GM18867 (cell line): ENCODE data around the gene IBTK.
"Not testable (repeated sequence)": the region's sequence is repeated elsewhere in the genome, so short reads cannot be mapped to it uniquely, and the experiment has no call there.

Experiments used
- ATAC-seq: cut with Tn5 transposase; IDR thresholded peaks from one replicate; pipeline ENCODE4 v1.9.1; 2021; ENCODE audit warnings: mild to moderate bottlenecking, moderate library complexity; ENCODE audit not compliant: unreplicated experiment

Gene IBTK

GRCh38 chr6:82182756-82183155 lies 64.8 kb downstream of the IBTK start:
- ATAC-seq, result no peak

GRCh38 chr6:82179415-82179814 lies 68.1 kb downstream of the IBTK start:
- ATAC-seq, result no peak

- ATAC-seq, result no peak
Measured at GRCh38 chr6:82178759-82179112, 68.8 kb downstream of the IBTK start.

- peak; percentile 54 for ATAC-seq
Measured at GRCh38 chr6:82178077-82178758, 69.3 kb downstream of the IBTK start.

- no peak for ATAC-seq
Measured at GRCh38 chr6:82176616-82177015, 70.9 kb downstream of the IBTK start.

GRCh38 chr6:82172594-82172993 lies 75.0 kb downstream of the IBTK start:
- no peak for ATAC-seq

GRCh38 chr6:82169138-82169876 lies 78.2 kb downstream of the IBTK start:
- no peak for ATAC-seq

GRCh38 chr6:82166493-82166892 lies 81.1 kb downstream of the IBTK start:
- no peak for ATAC-seq

- no peak for ATAC-seq
Measured at GRCh38 chr6:82160255-82160990, 87.1 kb downstream of the IBTK start.

- ATAC-seq, result not testable (repeated sequence)
Measured at GRCh38 chr6:82152786-82153185, 94.8 kb downstream of the IBTK start.

GRCh38 chr6:82151147-82151546 lies 96.4 kb downstream of the IBTK start:
- not testable (repeated sequence) for ATAC-seq

- ATAC-seq, result no peak
Measured at GRCh38 chr6:82145926-82146452, 101.6 kb downstream of the IBTK start.

- no peak for ATAC-seq
Measured at GRCh38 chr6:82144852-82145340, 102.6 kb downstream of the IBTK start.

GRCh38 chr6:82144007-82144851 lies 103.3 kb downstream of the IBTK start:
- ATAC-seq, result peak; percentile 89

- ATAC-seq, result no peak
Measured at GRCh38 chr6:82143041-82143481, 104.5 kb downstream of the IBTK start.

GRCh38 chr6:82142524-82142923 lies 105.0 kb downstream of the IBTK start:
- no peak for ATAC-seq

- ATAC-seq, result no peak
Measured at GRCh38 chr6:82138075-82138791, 109.3 kb downstream of the IBTK start.

- ATAC-seq, result no peak
Measured at GRCh38 chr6:82131441-82131840, 116.1 kb downstream of the IBTK start.

- no peak for ATAC-seq
Measured at GRCh38 chr6:82129797-82130196, 117.7 kb downstream of the IBTK start.

GRCh38 chr6:82128973-82129372 lies 118.6 kb downstream of the IBTK start:
- not testable (repeated sequence) for ATAC-seq
